Brain microvascular endothelial cell (primary cell): ENCODE results near the gene ADGRL3.

Experiments
- DNase-seq: peaks from one replicate; pipeline ENCODE4 v3.0.0-alpha.2; 2020
- H3K27ac ChIP-seq: fragments of 250-450 bp; sonication (Bioruptor Pico); 2 replicates; pipeline ENCODE4 v1.5.1; 2020; ENCODE audit warnings: mild to moderate bottlenecking, moderate library complexity
- H3K27me3 ChIP-seq: fragments of 250-450 bp; sonication (Bioruptor Pico); replicated peaks from 2 replicates; pipeline ENCODE4 v1.5.1; 2020; ENCODE audit warnings: mild to moderate bottlenecking
- H3K36me3 ChIP-seq: fragments of 250-450 bp; sonication (Bioruptor Pico); replicated peaks from 2 replicates; pipeline ENCODE4 v1.5.1; 2020; ENCODE audit warnings: mild to moderate bottlenecking
- H3K4me3 ChIP-seq: 2 replicates; pipeline ENCODE4 v1.5.1; 2011; ENCODE audit warnings: low read depth, mild to moderate bottlenecking, control low read depth, low read length, moderate library complexity
- CTCF ChIP-seq: IDR thresholded peaks from 2 replicates; pipeline ENCODE4 v1.5.1; 2011; ENCODE audit warnings: low read depth, mild to moderate bottlenecking, moderate library complexity, low read length, control low read depth, inconsistent platforms; ENCODE audit errors: missing control alignments
- in situ Hi-C: cut with HindIII; loops from 2 replicates; pipeline ENCODE4 v1.10.0; 2017; ENCODE audit warnings: low sequenced_read_pairs, low pct_ligation_motif_present

ADGRL3 gene

GRCh38 chr4:61245069-61245714 is 45.1 kb downstream of the ADGRL3 start:
- DNase-seq, result no peak
- no peaks in the 10 kb centered on the region for H3K36me3 ChIP-seq
- TF ChIP-seq CTCF, result no peak
- no peaks in the 10 kb centered on the region for H3K27me3 ChIP-seq
- no peak overlapping the region for H3K4me3 ChIP-seq
- H3K27ac ChIP-seq, result no peak overlapping the region
- in situ Hi-C loops, result no loop called here

- Histone ChIP-seq H3K36me3 (no peaks in the 10 kb centered on the region), H3K27ac (no peak overlapping the region), H3K4me3 (no peak overlapping the region), H3K27me3 (no peaks in the 10 kb centered on the region)
- DNase-seq, result no peak
- in situ Hi-C loops, result no loop called here
- no peak for TF ChIP-seq CTCF
Observed at GRCh38 chr4:61246034-61246433, 45.9 kb downstream of the ADGRL3 start.

GRCh38 chr4:61248705-61249104 is 48.6 kb downstream of the ADGRL3 start:
- no peaks in the 10 kb centered on the region for H3K36me3 ChIP-seq
- DNase-seq, result no peak
- H3K27me3 ChIP-seq, result no peaks in the 10 kb centered on the region
- H3K27ac ChIP-seq, result no peak overlapping the region
- H3K4me3 ChIP-seq, result no peak overlapping the region
- in situ Hi-C loops, result no loop called here
- TF ChIP-seq CTCF, result no peak

GRCh38 chr4:61251129-61251528 is 51.0 kb downstream of the ADGRL3 start:
- Histone ChIP-seq H3K36me3 (no peaks in the 10 kb centered on the region), H3K27me3 (no peaks in the 10 kb centered on the region), H3K27ac (no peak overlapping the region), H3K4me3 (no peak overlapping the region)
- DNase-seq, result no peak
- TF ChIP-seq CTCF, result no peak
- in situ Hi-C loops, result no loop called here

- no peak overlapping the region for H3K4me3 ChIP-seq
- no peak for TF ChIP-seq CTCF
- in situ Hi-C loops, result no loop called here
- DNase-seq, result no peak
- H3K27ac ChIP-seq, result no peak overlapping the region
- no peaks in the 10 kb centered on the region for H3K36me3 ChIP-seq
- no peaks in the 10 kb centered on the region for H3K27me3 ChIP-seq
Observed at GRCh38 chr4:61254406-61254805, 54.3 kb downstream of the ADGRL3 start.

- Histone ChIP-seq H3K36me3 (no peaks in the 10 kb centered on the region), H3K4me3 (no peak overlapping the region), H3K27ac (no peak overlapping the region), H3K27me3 (no peaks in the 10 kb centered on the region)
- in situ Hi-C loops, result no loop called here
- DNase-seq, result peak; percentile 0
- TF ChIP-seq CTCF, result no peak
Observed at GRCh38 chr4:61273233-61273632, 73.1 kb downstream of the ADGRL3 start.
